ENCODE results near the gene TSNAXIP1. TPM values are rescaled to one million over a fixed set of nuclear protein-coding genes. Genes with fewer than 3 reads are reported as not detected.

Gene TSNAXIP1
- total RNA-seq, 1 experiment from 2014 or later: 1.1 TPM

GRCh38 chr16:67868290-67868689 lies 61.6 kb downstream of the TSNAXIP1 start:
- H3K36me3 Mint-ChIP-seq (ENCODE audit: insufficient read depth, unreplicated experiment): peaks cover 69% of the 10 kb centered on the region
- peaks cover 10% of the 10 kb centered on the region for H3K4me1 Mint-ChIP-seq (ENCODE audit: insufficient read depth, unreplicated experiment)
- H3K9me3 Mint-ChIP-seq (ENCODE audit: unreplicated experiment): no peaks in the 10 kb centered on the region
- POLR2A ChIA-PET: interaction anchor here (0.9 to 1.1 kb wide), 2 partner anchors 10 to 22 kb away, joined by 3 to 4 read pairs; partner anchors contain the start of gene NUTF2
- no peak overlapping the region for H3K4me3 Mint-ChIP-seq (ENCODE audit: unreplicated experiment)
- DNase-seq (ENCODE audit: unreplicated experiment): no peak
- no TSS peak for BruUV-seq (replicated peaks)
- intact Hi-C loops (cut with micrococcal nuclease): no loop called here
- H3K27ac Mint-ChIP-seq (ENCODE audit: low read depth, unreplicated experiment): no peak overlapping the region
- CTCF ChIA-PET: interaction anchor here (0.6 to 7.5 kb wide), 6 partner anchors 15 to 197 kb away, joined by 3 to 54 read pairs (median 4); no protein-coding TSS in a partner anchor
- H3K27me3 Mint-ChIP-seq (ENCODE audit: insufficient read depth, unreplicated experiment): no peaks in the 10 kb centered on the region
- TF ChIP-seq CTCF (IDR thresholded peaks at IDR 0.05; ENCODE audit: unreplicated experiment): no peak

GRCh38 chr16:67869653-67870052 lies 63.0 kb downstream of the TSNAXIP1 start:
- TF ChIP-seq CTCF (IDR thresholded peaks at IDR 0.05; ENCODE audit: unreplicated experiment): no peak
- BruUV-seq (replicated peaks): no TSS peak
- H3K4me1 Mint-ChIP-seq (ENCODE audit: insufficient read depth, unreplicated experiment): peaks cover 20% of the 10 kb centered on the region
- H3K4me3 Mint-ChIP-seq (ENCODE audit: unreplicated experiment): no peak overlapping the region
- H3K9me3 Mint-ChIP-seq (ENCODE audit: unreplicated experiment): no peaks in the 10 kb centered on the region
- ChIA-PET POLR2A (interaction anchor here (1.0 to 2.9 kb wide), 4 partner anchors 8 to 25 kb away, joined by 3 to 23 read pairs (median 8); partner anchors contain the start of gene NUTF2), CTCF (interaction anchor here (0.6 to 1.7 kb wide), 6 partner anchors 12 to 101 kb away, joined by 3 to 6 read pairs (median 5); no protein-coding TSS in a partner anchor)
- H3K36me3 Mint-ChIP-seq (ENCODE audit: insufficient read depth, unreplicated experiment): peaks cover 80% of the 10 kb centered on the region
- intact Hi-C loops (cut with micrococcal nuclease): no loop called here
- H3K27me3 Mint-ChIP-seq (ENCODE audit: insufficient read depth, unreplicated experiment): no peaks in the 10 kb centered on the region
- H3K27ac Mint-ChIP-seq (ENCODE audit: low read depth, unreplicated experiment): peak overlapping the region; percentile 23
- DNase-seq (ENCODE audit: unreplicated experiment): no peak

DNA sequence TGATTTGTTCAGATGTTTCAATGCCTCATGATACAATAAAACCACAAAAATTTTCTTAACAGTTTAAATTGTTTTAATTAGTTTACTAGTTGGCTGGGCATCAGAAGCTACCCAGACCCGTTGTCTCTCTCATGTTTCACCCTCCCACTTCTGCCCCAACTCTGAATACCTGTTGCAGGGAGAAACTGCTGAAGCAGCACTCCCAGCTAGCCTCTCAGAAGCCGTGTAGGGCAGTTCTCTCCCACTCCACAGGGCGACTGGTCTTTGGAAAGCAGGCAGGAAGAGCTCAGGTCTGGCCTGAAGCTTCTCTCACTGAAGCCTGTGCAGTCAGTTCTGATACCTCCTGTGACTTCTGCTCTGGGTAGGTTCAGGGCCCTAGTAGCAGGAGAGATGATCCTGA lies 64.6 kb downstream of the TSNAXIP1 start:
- TF ChIP-seq CTCF (IDR thresholded peaks at IDR 0.05; ENCODE audit: unreplicated experiment): no peak
- Mint-ChIP-seq H3K27me3 (ENCODE audit: insufficient read depth, unreplicated experiment) (no peaks in the 10 kb centered on the region), H3K4me3 (ENCODE audit: unreplicated experiment) (no peak overlapping the region), H3K4me1 (ENCODE audit: insufficient read depth, unreplicated experiment) (peaks cover 34% of the 10 kb centered on the region), H3K9me3 (ENCODE audit: unreplicated experiment) (no peaks in the 10 kb centered on the region), H3K27ac (ENCODE audit: low read depth, unreplicated experiment) (peak overlapping the region; percentile 78), H3K36me3 (ENCODE audit: insufficient read depth, unreplicated experiment) (peaks cover 70% of the 10 kb centered on the region)
- DNase-seq (ENCODE audit: unreplicated experiment): no peak
- no TSS peak for BruUV-seq (replicated peaks)
- CTCF ChIA-PET: interaction anchor here (0.6 to 1.7 kb wide), 7 partner anchors 12 to 169 kb away, joined by 3 to 17 read pairs (median 5); no protein-coding TSS in a partner anchor
- intact Hi-C loops (cut with micrococcal nuclease): no loop called here
- POLR2A ChIA-PET: interaction anchor here (0.7 to 2.9 kb wide), 7 partner anchors 9 to 65 kb away, joined by 3 to 23 read pairs (median 4); partner anchors contain the start of gene NUTF2

DNA sequence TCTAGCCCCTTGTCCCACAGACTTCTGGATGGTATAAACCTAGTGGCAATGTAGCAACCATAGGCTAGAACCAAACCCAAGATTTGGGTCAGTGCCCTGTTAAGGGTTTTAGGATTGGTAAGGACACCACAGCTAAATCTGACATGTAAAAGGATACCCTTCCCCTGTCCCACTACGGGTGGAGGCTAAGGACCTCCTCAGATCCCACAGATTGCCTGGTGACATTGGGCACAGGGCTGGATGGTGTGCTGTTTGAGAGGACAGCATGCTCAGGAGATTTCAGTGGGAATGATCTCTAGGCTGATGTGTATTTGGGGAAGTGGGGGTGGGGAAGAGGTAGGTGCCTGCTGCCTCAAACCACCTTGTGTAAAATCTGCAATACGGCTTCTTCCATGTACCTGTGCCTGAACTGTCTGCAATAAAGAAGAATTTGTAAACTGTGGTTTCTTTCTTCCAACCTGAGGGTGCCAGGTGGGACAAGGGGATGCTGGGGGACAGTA lies 65.5 kb downstream of the TSNAXIP1 start:
- Mint-ChIP-seq H3K4me1 (ENCODE audit: insufficient read depth, unreplicated experiment) (peaks cover 34% of the 10 kb centered on the region), H3K27ac (ENCODE audit: low read depth, unreplicated experiment) (peak overlapping the region; percentile 94), H3K27me3 (ENCODE audit: insufficient read depth, unreplicated experiment) (no peaks in the 10 kb centered on the region), H3K36me3 (ENCODE audit: insufficient read depth, unreplicated experiment) (peaks cover 71% of the 10 kb centered on the region), H3K9me3 (ENCODE audit: unreplicated experiment) (no peaks in the 10 kb centered on the region), H3K4me3 (ENCODE audit: unreplicated experiment) (peak overlapping the region; percentile 89)
- ChIA-PET CTCF (interaction anchor here (1.3 to 1.6 kb wide), 3 partner anchors 11 to 56 kb away, joined by 3 to 17 read pairs (median 5); no protein-coding TSS in a partner anchor), POLR2A (interaction anchor here (0.7 to 2.9 kb wide), 7 partner anchors 10 to 153 kb away, joined by 3 to 23 read pairs (median 3); partner anchors contain the start of genes GFOD2 and NUTF2)
- intact Hi-C loops (cut with micrococcal nuclease): no loop called here
- TF ChIP-seq CTCF (IDR thresholded peaks at IDR 0.05; ENCODE audit: unreplicated experiment): no peak
- no TSS peak for BruUV-seq (replicated peaks)
- no peak for DNase-seq (ENCODE audit: unreplicated experiment)

Measured in MCF 10A (cell line).